Epithelial cell of proximal tubule (primary cell): Measurements from ENCODE around the gene NBEAL2. TPM values are rescaled to one million over a fixed set of nuclear protein-coding genes. Genes with fewer than 3 reads are reported as not detected.

ENCODE experiments used
- DNase-seq: peaks from one replicate; pipeline ENCODE4 v3.0.0-alpha.2; 2011; ENCODE audit warnings: low read depth
- H3K4me3 ChIP-seq: 2 replicates; pipeline ENCODE4 v1.5.1; 2011; ENCODE audit warnings: low read depth, mild to moderate bottlenecking, low read length
- total RNA-seq: library from RNA; depleted of rRNA; stranded (reverse); fragments of >200 nt; gene quantifications from 2 replicates; pipeline ENCODE4 v1.2.3, GENCODE V29; 2015
- TF ChIP-seq, protein P1 (sequence below): conservative IDR thresholded peaks from 2 replicates; pipeline ENCODE4 v1.5.1; 2012; ENCODE audit warnings: low read depth, mild to moderate bottlenecking, low read length

Gene NBEAL2
- total RNA-seq, 1 donor from 2014 or later, result 79.7 TPM

DNA sequence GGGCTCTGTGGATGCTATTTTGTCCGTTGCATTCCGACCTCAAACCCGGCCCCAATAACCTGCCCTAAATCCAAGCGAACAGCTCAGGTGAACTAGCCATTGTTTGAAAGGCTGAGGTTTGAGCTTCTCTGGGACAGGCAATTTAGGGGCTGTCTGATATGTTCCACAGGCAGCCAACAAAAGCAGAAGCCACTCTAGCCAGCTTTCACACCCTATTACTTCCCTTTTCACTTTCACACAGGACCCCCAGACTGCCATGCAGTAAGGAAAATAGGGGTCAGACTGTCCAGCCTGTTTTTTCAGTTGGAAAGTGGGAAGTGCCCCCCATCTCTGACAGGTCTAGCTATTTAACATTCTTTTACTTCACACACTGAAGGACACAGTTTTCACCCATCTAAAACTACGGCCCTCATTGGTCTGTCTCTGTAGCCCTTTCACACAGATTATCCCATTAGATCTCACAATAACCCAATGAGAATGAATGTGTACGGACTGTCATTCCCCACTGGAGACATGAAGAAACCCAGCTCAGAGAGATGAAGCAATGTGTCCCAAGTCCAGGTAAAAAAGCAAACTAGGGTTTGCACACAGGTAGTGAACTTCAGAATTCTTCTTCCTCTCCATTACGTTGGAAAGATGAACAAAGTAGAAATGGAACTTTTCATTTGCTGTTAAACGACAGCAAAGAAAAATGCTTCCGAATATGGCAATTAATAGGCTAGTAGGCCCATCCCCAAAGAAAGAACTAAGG is 4.9 kb upstream of the NBEAL2 start:
- no peak for DNase-seq
- peak overlapping the region; percentile 93 for H3K4me3 ChIP-seq
- TF ChIP-seq, protein P1, sequence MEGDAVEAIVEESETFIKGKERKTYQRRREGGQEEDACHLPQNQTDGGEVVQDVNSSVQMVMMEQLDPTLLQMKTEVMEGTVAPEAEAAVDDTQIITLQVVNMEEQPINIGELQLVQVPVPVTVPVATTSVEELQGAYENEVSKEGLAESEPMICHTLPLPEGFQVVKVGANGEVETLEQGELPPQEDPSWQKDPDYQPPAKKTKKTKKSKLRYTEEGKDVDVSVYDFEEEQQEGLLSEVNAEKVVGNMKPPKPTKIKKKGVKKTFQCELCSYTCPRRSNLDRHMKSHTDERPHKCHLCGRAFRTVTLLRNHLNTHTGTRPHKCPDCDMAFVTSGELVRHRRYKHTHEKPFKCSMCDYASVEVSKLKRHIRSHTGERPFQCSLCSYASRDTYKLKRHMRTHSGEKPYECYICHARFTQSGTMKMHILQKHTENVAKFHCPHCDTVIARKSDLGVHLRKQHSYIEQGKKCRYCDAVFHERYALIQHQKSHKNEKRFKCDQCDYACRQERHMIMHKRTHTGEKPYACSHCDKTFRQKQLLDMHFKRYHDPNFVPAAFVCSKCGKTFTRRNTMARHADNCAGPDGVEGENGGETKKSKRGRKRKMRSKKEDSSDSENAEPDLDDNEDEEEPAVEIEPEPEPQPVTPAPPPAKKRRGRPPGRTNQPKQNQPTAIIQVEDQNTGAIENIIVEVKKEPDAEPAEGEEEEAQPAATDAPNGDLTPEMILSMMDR, result no peak

DNA sequence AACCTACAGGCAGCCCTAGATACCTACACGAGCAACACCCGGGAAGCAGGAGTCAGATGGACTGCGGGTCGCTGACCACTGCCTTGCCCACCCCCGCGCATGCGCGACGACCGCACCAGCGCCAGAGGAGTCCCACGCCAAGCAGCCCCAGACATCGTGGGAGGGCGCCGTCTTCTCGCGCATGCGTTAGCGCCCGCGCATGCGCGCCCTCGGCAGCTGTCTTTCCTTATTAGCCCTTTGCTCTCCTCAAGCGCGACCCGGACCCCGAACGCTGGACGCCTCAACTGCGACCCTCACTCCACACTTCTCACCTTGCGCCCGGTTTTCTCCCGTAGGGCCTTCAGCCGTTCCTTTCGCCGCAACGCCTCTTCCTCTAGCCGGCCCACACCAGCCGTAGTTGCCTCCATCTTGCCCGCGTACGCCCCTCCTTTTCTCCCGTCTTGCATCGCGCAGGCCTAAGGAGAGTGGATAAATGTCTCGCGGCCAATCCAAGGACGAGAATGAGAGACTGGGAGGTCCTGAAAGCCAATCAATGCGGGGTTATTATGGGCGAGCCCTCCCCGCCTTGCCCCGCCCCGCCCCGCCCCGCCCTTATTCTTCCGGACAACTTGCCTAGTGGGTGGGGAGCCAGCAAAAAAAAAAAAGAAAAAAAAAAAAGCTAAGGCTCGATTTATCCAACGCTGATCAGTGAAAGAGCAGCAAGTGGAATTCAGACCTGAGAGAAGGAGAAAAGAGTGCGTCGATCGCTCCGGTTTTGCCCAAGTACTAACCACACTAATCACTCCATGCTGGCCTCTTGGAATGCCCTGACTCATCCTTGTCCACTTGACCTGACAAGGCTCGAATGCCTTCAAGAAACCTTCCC is 2.9 kb upstream of the NBEAL2 start, which contains the start of gene CCDC12:
CCDC12 (minus strand) TSS at position 420 of the 865 bp plus-strand sequence; CDS start at position 407, 13 bp downstream.
- peak; percentile 99 for DNase-seq
- peak within 1 kb of the TSS; percentile 93 for H3K4me3 ChIP-seq
- TF ChIP-seq, protein P1, result no peak

DNA sequence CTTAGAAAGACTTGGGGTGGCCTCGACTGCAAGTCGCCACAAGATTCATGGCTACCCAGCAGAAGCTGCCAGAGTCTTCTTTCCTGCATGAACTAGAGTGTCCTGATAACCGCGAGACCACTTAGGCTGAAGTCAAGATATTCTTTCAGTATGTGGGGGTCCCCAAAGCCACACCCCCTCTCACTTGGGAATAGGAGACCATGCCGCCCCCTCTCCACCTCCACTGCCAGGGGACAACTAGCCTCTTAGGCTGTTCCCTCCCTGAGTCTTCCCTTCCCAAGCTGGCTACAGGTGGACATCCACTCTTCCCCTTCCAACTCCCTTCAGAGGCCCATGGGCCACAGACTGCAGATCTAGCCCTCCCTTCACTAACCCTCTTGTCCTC is 1.7 kb upstream of the NBEAL2 start:
- H3K4me3 ChIP-seq, result no peak overlapping the region
- TF ChIP-seq, protein P1, result no peak

GRCh38 chr3:46978381-46978780 is 1.1 kb upstream of the NBEAL2 start:
- no peak for DNase-seq
- TF ChIP-seq, protein P1, result no peak
- H3K4me3 ChIP-seq, result no peak overlapping the region

More for the DNA sequence above, 1.7 kb upstream of the NBEAL2 start:
- no peak for DNase-seq

DNA sequence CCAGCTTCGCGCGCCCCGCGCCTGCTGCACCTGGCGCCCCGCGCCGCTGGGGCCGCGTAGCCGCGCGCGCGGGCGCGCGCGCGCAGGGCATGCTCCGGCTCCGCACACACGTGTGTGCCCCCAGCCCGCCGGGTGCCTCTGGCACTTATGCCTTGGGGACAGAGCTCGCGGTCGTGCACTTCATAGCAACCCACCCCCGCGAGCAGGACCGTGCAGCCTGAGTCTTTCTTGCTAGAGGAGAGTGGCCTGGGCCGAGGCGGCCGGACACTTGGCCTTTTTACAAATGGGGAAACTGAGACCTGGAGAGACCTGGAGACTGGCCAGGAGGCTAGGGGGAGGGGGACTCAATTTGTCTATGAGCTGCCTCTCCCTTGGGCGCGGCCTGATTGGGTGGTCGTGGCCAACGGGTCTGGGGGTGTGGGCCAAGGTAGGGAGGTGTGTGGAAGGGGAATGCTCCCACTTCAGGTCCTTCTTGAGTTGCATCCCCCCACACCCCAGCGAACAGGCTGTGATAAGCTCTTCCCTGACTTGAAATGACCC is 562 bp downstream of the NBEAL2 start:
- TF ChIP-seq, protein P1, result no peak
- peak overlapping the region; percentile 74 for H3K4me3 ChIP-seq
- no peak for DNase-seq

DNA sequence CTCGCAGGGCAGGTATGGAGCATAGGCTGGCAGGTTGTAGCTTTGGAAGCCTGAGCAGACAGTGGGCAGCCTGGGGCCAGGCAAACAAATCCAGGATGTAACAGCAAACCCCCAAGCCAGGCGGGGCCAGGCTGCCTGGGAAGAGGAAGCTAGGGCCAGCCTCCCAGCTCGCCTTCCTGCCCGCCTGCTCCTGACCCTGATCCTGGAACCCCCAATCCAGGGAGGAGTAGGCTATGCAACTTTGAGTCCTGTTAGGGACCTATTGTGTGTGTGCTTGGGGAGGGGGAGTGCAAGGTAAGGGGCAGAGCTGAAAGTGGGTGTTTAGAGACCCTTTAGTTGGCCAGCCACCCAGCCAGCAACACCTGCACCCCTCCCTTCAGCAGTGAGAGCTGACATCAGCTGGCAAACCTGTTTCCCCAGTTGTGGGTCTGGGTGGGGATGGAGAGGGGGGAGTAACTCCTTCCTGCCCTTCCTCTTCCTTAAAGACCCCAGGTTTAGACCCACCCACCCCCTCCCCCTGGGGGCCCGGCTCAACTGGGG is 2.5 kb downstream of the NBEAL2 start:
- TF ChIP-seq, protein P1, result no peak
- no peak for DNase-seq
- no peak overlapping the region for H3K4me3 ChIP-seq
